ENCODE results near the gene HSPA12A.

GRCh38 chr10:116659049-116659670 lies 83.2 kb downstream of the HSPA12A start:
- TF ChIP-seq CTCF (tag by site-specific recombination; IDR thresholded peaks at IDR 0.05) (no peak), GLI4 (tag by site-specific recombination; IDR thresholded peaks at IDR 0.05) (no peak), TCF7L2 (IDR thresholded peaks at IDR 0.05; ENCODE audit: borderline replicate concordance, low read depth, low read length) (no peak)

Data from HEK293 (cell line).